ENCODE measurements around the gene PRDM7.

The PRDM7 gene

GRCh38 chr16:90077757-90078578, 837 bp upstream of the PRDM7 start:
- no peak overlapping the region for H2BK15ac ChIP-seq (ENCODE audit: low read length)
- H3K4me3 ChIP-seq (ENCODE audit: low read length in 2 of 2), result peak overlapping the region in 1 of 2 donors; percentile 42
- H4K91ac ChIP-seq (ENCODE audit: low read depth, low read length, poor library complexity), result no peak overlapping the region
- H3K79me1 ChIP-seq (ENCODE audit: low read depth, low read length), result no peaks in the 10 kb centered on the region
- peak overlapping the region; percentile 85 for H2AFZ ChIP-seq (ENCODE audit: low read length)
- no peak overlapping the region for H3K27ac ChIP-seq (replicated peaks; ENCODE audit: low read length)
- H3K14ac ChIP-seq (ENCODE audit: low read length), result no peak overlapping the region
- H3K18ac ChIP-seq (ENCODE audit: low read length), result peak overlapping the region; percentile 4
- DNase-seq (ENCODE audit: low spot score), result no peak
- H3K9me3 ChIP-seq (replicated peaks in 1 of 2; ENCODE audit: control insufficient read depth in 2 of 2, insufficient read depth in 1 of 2, low read depth in 1 of 2, low read length in 2 of 2), result no peaks in the 10 kb centered on the region
- no CpG with 5 or more reads among the region's 23 CpGs for WGBS, 2 donors (ENCODE audit: extremely low coverage in 2 of 2, insufficient read length in 2 of 2, insufficient replicate concordance in 1 of 2)
- no peaks in the 10 kb centered on the region for H3K4me1 ChIP-seq (ENCODE audit: control insufficient read depth in 2 of 2, insufficient read depth in 1 of 2, low read depth in 1 of 2, low read length in 2 of 2)
- no peak overlapping the region for H2BK120ac ChIP-seq (ENCODE audit: low read depth, low read length)
- H3K36me3 ChIP-seq (replicated peaks in 1 of 2; ENCODE audit: control insufficient read depth in 2 of 2, insufficient read depth in 2 of 2, low read length in 2 of 2), result no peaks in the 10 kb centered on the region
- no peak overlapping the region for H3K4me2 ChIP-seq (ENCODE audit: insufficient read depth, low read length, poor library complexity, severe bottlenecking)
- no peak overlapping the region for H4K8ac ChIP-seq (ENCODE audit: low read depth, low read length)
- H2BK5ac ChIP-seq (ENCODE audit: low read length), result no peak overlapping the region
- H2AK5ac ChIP-seq (ENCODE audit: low read depth, low read length), result no peak overlapping the region
- no peak overlapping the region for H2BK12ac ChIP-seq (ENCODE audit: low read length)
- no peak overlapping the region for H3K4ac ChIP-seq (ENCODE audit: low read length)
- no peak overlapping the region for H3K9ac ChIP-seq (ENCODE audit: low read depth, low read length, poor library complexity)
- H3K23ac ChIP-seq (ENCODE audit: low read depth, low read length, poor library complexity), result no peak overlapping the region
- peaks cover 0 to 12% (median 0%) of the 10 kb centered on the region in 3 experiments for H3K27me3 ChIP-seq (ENCODE audit: control insufficient read depth in 3 of 3, insufficient read depth in 3 of 3, low read depth in 1 of 3, low read length in 3 of 3)

- Histone ChIP-seq H3K27me3 (ENCODE audit: control insufficient read depth in 3 of 3, insufficient read depth in 3 of 3, low read depth in 1 of 3, low read length in 3 of 3) (peaks cover 0 to 5% (median 0%) of the 10 kb centered on the region in 3 experiments), H4K91ac (ENCODE audit: low read depth, low read length, poor library complexity) (no peak overlapping the region), H3K18ac (ENCODE audit: low read length) (no peak overlapping the region), H3K4me3 (ENCODE audit: low read length in 2 of 2) (no peak overlapping the region), H3K79me1 (ENCODE audit: low read depth, low read length) (no peaks in the 10 kb centered on the region), H2BK120ac (ENCODE audit: low read depth, low read length) (no peak overlapping the region), H2AK5ac (ENCODE audit: low read depth, low read length) (no peak overlapping the region), H2AFZ (ENCODE audit: low read length) (no peak overlapping the region), H3K4me2 (ENCODE audit: insufficient read depth, low read length, poor library complexity, severe bottlenecking) (no peak overlapping the region), H3K9me3 (replicated peaks in 1 of 2; ENCODE audit: control insufficient read depth in 2 of 2, insufficient read depth in 1 of 2, low read depth in 1 of 2, low read length in 2 of 2) (no peaks in the 10 kb centered on the region), H2BK15ac (ENCODE audit: low read length) (no peak overlapping the region), H3K4ac (ENCODE audit: low read length) (no peak overlapping the region), H3K9ac (ENCODE audit: low read depth, low read length, poor library complexity) (no peak overlapping the region), H2BK12ac (ENCODE audit: low read length) (no peak overlapping the region), H3K36me3 (replicated peaks in 1 of 2; ENCODE audit: control insufficient read depth in 2 of 2, insufficient read depth in 2 of 2, low read length in 2 of 2) (no peaks in the 10 kb centered on the region), H3K23ac (ENCODE audit: low read depth, low read length, poor library complexity) (no peak overlapping the region), H4K8ac (ENCODE audit: low read depth, low read length) (no peak overlapping the region), H3K4me1 (ENCODE audit: control insufficient read depth in 2 of 2, insufficient read depth in 1 of 2, low read depth in 1 of 2, low read length in 2 of 2) (no peaks in the 10 kb centered on the region), H2BK5ac (ENCODE audit: low read length) (no peak overlapping the region), H3K14ac (ENCODE audit: low read length) (no peak overlapping the region), H3K27ac (replicated peaks; ENCODE audit: low read length) (no peak overlapping the region)
- WGBS, 2 donors (ENCODE audit: extremely low coverage in 2 of 2, insufficient read length in 2 of 2, insufficient replicate concordance in 1 of 2), result no CpG with 5 or more reads among the region's 5 CpGs
- no peak for DNase-seq (ENCODE audit: low spot score)
Observed at GRCh38 chr16:90072442-90073105, 4.6 kb downstream of the PRDM7 start.

GRCh38 chr16:90070440-90070839, 6.7 kb downstream of the PRDM7 start:
- H4K91ac ChIP-seq (ENCODE audit: low read depth, low read length, poor library complexity), result no peak overlapping the region
- no peak overlapping the region for H2BK120ac ChIP-seq (ENCODE audit: low read depth, low read length)
- H3K4me2 ChIP-seq (ENCODE audit: insufficient read depth, low read length, poor library complexity, severe bottlenecking), result no peak overlapping the region
- H3K27me3 ChIP-seq (ENCODE audit: control insufficient read depth in 3 of 3, insufficient read depth in 3 of 3, low read depth in 1 of 3, low read length in 3 of 3), result no peaks in the 10 kb centered on the region
- no peak overlapping the region for H3K23ac ChIP-seq (ENCODE audit: low read depth, low read length, poor library complexity)
- no peaks in the 10 kb centered on the region for H3K79me1 ChIP-seq (ENCODE audit: low read depth, low read length)
- no peak overlapping the region for H2AK5ac ChIP-seq (ENCODE audit: low read depth, low read length)
- no peak overlapping the region for H3K9ac ChIP-seq (ENCODE audit: low read depth, low read length, poor library complexity)
- no CpG with 5 or more reads among the region's 2 CpGs for WGBS, 2 donors (ENCODE audit: extremely low coverage in 2 of 2, insufficient read length in 2 of 2, insufficient replicate concordance in 1 of 2)
- H3K18ac ChIP-seq (ENCODE audit: low read length), result no peak overlapping the region
- H2BK5ac ChIP-seq (ENCODE audit: low read length), result no peak overlapping the region
- no peak overlapping the region for H3K27ac ChIP-seq (replicated peaks; ENCODE audit: low read length)
- H3K4me1 ChIP-seq (ENCODE audit: control insufficient read depth in 2 of 2, insufficient read depth in 1 of 2, low read depth in 1 of 2, low read length in 2 of 2), result no peaks in the 10 kb centered on the region
- DNase-seq (ENCODE audit: low spot score), result no peak
- H2BK15ac ChIP-seq (ENCODE audit: low read length), result no peak overlapping the region
- H3K4me3 ChIP-seq (ENCODE audit: low read length in 2 of 2), result no peak overlapping the region
- H2AFZ ChIP-seq (ENCODE audit: low read length), result no peak overlapping the region
- no peaks in the 10 kb centered on the region for H3K36me3 ChIP-seq (replicated peaks in 1 of 2; ENCODE audit: control insufficient read depth in 2 of 2, insufficient read depth in 2 of 2, low read length in 2 of 2)
- H3K14ac ChIP-seq (ENCODE audit: low read length), result no peak overlapping the region
- H2BK12ac ChIP-seq (ENCODE audit: low read length), result no peak overlapping the region
- H4K8ac ChIP-seq (ENCODE audit: low read depth, low read length), result no peak overlapping the region
- no peaks in the 10 kb centered on the region for H3K9me3 ChIP-seq (replicated peaks in 1 of 2; ENCODE audit: control insufficient read depth in 2 of 2, insufficient read depth in 1 of 2, low read depth in 1 of 2, low read length in 2 of 2)
- H3K4ac ChIP-seq (ENCODE audit: low read length), result no peak overlapping the region

- no peak overlapping the region for H2BK5ac ChIP-seq (ENCODE audit: low read length)
- DNase-seq (ENCODE audit: low spot score), result no peak
- no peak overlapping the region for H3K14ac ChIP-seq (ENCODE audit: low read length)
- no peak overlapping the region for H2AK5ac ChIP-seq (ENCODE audit: low read depth, low read length)
- no CpG with 5 or more reads among the region's 3 CpGs for WGBS, 2 donors (ENCODE audit: extremely low coverage in 2 of 2, insufficient read length in 2 of 2, insufficient replicate concordance in 1 of 2)
- no peak overlapping the region for H4K91ac ChIP-seq (ENCODE audit: low read depth, low read length, poor library complexity)
- H2AFZ ChIP-seq (ENCODE audit: low read length), result no peak overlapping the region
- H3K9ac ChIP-seq (ENCODE audit: low read depth, low read length, poor library complexity), result no peak overlapping the region
- no peaks in the 10 kb centered on the region for H3K4me1 ChIP-seq (ENCODE audit: control insufficient read depth in 2 of 2, insufficient read depth in 1 of 2, low read depth in 1 of 2, low read length in 2 of 2)
- no peak overlapping the region for H2BK15ac ChIP-seq (ENCODE audit: low read length)
- no peak overlapping the region for H3K4me2 ChIP-seq (ENCODE audit: insufficient read depth, low read length, poor library complexity, severe bottlenecking)
- no peak overlapping the region for H2BK120ac ChIP-seq (ENCODE audit: low read depth, low read length)
- H3K9me3 ChIP-seq (replicated peaks in 1 of 2; ENCODE audit: control insufficient read depth in 2 of 2, insufficient read depth in 1 of 2, low read depth in 1 of 2, low read length in 2 of 2), result peaks cover 0 to 2% of the 10 kb centered on the region in 2 donors
- H3K18ac ChIP-seq (ENCODE audit: low read length), result no peak overlapping the region
- no peak overlapping the region for H3K23ac ChIP-seq (ENCODE audit: low read depth, low read length, poor library complexity)
- H3K27ac ChIP-seq (replicated peaks; ENCODE audit: low read length), result no peak overlapping the region
- no peak overlapping the region for H4K8ac ChIP-seq (ENCODE audit: low read depth, low read length)
- peaks cover 0 to 4% (median 0%) of the 10 kb centered on the region in 3 experiments for H3K27me3 ChIP-seq (ENCODE audit: control insufficient read depth in 3 of 3, insufficient read depth in 3 of 3, low read depth in 1 of 3, low read length in 3 of 3)
- H3K36me3 ChIP-seq (replicated peaks in 1 of 2; ENCODE audit: control insufficient read depth in 2 of 2, insufficient read depth in 2 of 2, low read length in 2 of 2), result no peaks in the 10 kb centered on the region
- H2BK12ac ChIP-seq (ENCODE audit: low read length), result no peak overlapping the region
- no peaks in the 10 kb centered on the region for H3K79me1 ChIP-seq (ENCODE audit: low read depth, low read length)
- no peak overlapping the region for H3K4me3 ChIP-seq (ENCODE audit: low read length in 2 of 2)
- H3K4ac ChIP-seq (ENCODE audit: low read length), result no peak overlapping the region
Observed at GRCh38 chr16:90061437-90061836, 15.7 kb downstream of the PRDM7 start.

All from neuronal stem cell (in vitro differentiated cells).